ENCODE data around the gene TIAL1. TPM values are rescaled to one million over a fixed set of nuclear protein-coding genes. Genes with fewer than 3 reads are reported as not detected.

Gene TIAL1
- total RNA-seq, 2 donors from 2014 or later, result 34.9 to 36.1 TPM

DNA sequence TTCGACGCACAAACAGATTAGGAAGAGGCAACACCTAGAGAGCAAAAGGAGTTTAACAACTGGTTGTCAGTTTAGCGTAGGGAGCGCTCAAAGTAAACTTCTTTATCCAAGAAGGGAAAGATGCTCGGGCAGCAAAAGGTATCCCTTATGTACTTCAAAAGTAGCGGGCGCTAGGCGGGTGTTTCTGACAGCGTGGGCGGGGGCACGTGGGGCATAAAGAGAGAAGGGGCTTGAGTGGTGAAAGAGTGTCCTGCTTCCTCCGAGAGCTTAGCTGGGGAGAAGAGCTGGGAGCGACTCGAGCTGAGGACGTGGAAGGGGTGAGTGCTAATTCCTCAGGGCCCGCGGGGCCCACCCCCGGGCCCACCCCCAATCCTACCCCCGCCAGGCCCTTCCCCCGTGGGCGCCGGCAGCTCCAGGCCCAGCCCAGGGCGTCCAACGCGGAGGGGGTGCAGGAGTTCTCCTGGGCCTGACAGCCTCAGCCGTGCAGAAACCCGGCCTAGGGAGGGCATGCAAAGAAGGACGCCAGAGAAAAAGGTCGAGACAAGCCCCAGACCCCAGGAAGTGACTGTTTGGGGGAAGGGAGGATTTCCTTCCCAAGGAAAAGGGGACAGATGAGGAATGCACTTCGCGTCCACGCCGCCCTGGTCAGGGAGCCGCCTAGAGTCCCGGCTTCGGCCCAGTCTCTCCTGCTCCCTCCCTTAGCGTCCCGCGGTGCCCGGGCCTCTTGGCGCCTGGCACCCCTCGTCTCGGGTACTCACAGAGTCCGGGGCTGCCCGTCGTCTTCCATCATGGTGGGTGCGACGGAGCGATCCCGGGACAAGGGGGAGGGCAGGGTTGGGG, 868 bp downstream of the TIAL1 start:
- Histone ChIP-seq H3K4me3 (peak overlapping the region; percentile 81 to 88), H3K36me3 (replicated peaks in 1 of 2; ENCODE audit: insufficient read depth in 1 of 2, low read depth in 2 of 2) (no peaks in the 10 kb centered on the region), H3K9me3 (no peaks in the 10 kb centered on the region), H3K4me1 (peaks cover 45% of the 10 kb centered on the region), H3K27me3 (no peaks in the 10 kb centered on the region), H3K27ac (peak overlapping the region; percentile 83 to 98 (median 98))
- WGBS, 2 donors, result 1% methylated on average over 23 to 49 of the region's 50 CpGs
- no peak for TF ChIP-seq POLR2A (IDR thresholded peaks at IDR 0.05)
- TF ChIP-seq, protein P1, sequence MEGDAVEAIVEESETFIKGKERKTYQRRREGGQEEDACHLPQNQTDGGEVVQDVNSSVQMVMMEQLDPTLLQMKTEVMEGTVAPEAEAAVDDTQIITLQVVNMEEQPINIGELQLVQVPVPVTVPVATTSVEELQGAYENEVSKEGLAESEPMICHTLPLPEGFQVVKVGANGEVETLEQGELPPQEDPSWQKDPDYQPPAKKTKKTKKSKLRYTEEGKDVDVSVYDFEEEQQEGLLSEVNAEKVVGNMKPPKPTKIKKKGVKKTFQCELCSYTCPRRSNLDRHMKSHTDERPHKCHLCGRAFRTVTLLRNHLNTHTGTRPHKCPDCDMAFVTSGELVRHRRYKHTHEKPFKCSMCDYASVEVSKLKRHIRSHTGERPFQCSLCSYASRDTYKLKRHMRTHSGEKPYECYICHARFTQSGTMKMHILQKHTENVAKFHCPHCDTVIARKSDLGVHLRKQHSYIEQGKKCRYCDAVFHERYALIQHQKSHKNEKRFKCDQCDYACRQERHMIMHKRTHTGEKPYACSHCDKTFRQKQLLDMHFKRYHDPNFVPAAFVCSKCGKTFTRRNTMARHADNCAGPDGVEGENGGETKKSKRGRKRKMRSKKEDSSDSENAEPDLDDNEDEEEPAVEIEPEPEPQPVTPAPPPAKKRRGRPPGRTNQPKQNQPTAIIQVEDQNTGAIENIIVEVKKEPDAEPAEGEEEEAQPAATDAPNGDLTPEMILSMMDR (IDR thresholded peaks at IDR 0.05), result no peak
- intact Hi-C loops (cut with DNase I), result no loop called here
- DNase-seq, result peak; percentile 27 to 48 (median 30)
- peak; percentile 2 for ATAC-seq

DNA sequence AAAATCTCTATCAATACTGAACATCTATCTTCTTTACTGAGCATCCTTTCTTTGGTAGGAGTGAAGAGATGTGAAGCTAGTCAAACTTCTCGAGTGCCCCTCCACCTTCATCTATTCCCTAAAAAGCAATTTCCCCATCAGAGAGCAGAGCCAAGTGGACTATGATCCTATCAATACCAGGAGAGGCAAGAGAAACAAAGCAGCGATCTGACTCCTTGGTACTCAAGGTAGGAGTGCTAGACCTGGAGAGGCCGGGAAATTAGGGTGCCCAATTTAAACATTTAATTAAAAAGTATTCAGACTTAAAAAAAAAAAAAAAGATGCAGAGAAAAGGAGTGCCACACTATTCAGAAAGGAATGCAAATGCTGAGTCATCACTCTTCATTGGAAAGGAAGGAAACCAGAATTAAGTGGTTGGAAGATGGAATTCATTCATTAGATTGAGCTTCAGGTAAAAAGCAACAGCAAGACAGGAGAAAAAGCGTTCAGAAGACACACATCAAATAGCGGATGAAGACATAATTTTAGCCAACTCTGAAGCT, 1.6 kb downstream of the TIAL1 start:
- ATAC-seq (no peak), DNase-seq (no peak)
- Histone ChIP-seq H3K4me3 (peak overlapping the region; percentile 81 to 88), H3K36me3 (replicated peaks in 1 of 2; ENCODE audit: insufficient read depth in 1 of 2, low read depth in 2 of 2) (no peaks in the 10 kb centered on the region), H3K4me1 (peaks cover 45% of the 10 kb centered on the region), H3K27me3 (no peaks in the 10 kb centered on the region), H3K27ac (peak overlapping the region in 3 of 4 donors; percentile 98), H3K9me3 (no peaks in the 10 kb centered on the region)
- TF ChIP-seq, protein P1 (IDR thresholded peaks at IDR 0.05), result no peak
- no peak for TF ChIP-seq POLR2A (IDR thresholded peaks at IDR 0.05)
- intact Hi-C loops (cut with DNase I), result no loop called here
- 14 to 17% methylated on average over 5 of the region's 5 CpGs for WGBS, 2 donors

DNA sequence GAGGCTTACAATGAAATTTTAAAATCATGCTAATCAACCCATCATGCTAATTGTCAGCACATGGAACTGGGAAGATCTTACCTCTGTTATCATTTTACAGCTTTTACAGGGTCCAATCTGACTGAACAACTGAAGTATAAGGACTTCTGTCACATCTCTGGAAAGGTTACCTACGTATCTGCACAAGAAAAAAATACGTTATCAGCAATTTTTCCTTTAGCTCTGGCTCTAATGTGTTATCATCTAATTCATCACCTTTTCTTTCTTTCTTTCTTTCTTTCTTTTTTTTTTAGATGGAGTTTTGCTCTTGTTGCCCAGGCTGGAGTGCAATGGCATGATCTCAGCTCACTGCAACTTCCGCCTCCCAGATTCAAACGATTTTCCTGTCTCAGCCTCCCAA, 8.7 kb downstream of the TIAL1 start:
- H3K27ac ChIP-seq, result no peak overlapping the region
- no peak overlapping the region for H3K4me3 ChIP-seq
- TF ChIP-seq, protein P1 (IDR thresholded peaks at IDR 0.05), result no peak
- TF ChIP-seq POLR2A (IDR thresholded peaks at IDR 0.05), result no peak
- DNase-seq (no peak), ATAC-seq (no peak)
- H3K36me3 ChIP-seq (replicated peaks in 1 of 2; ENCODE audit: insufficient read depth in 1 of 2, low read depth in 2 of 2), result no peaks in the 10 kb centered on the region
- no peaks in the 10 kb centered on the region for H3K27me3 ChIP-seq
- H3K4me1 ChIP-seq, result peaks cover 13% of the 10 kb centered on the region
- intact Hi-C loops (cut with DNase I), result no loop called here
- WGBS, 2 donors, result 88 to 93% methylated on average over 4 of the region's 4 CpGs
- H3K9me3 ChIP-seq, result no peaks in the 10 kb centered on the region

DNA sequence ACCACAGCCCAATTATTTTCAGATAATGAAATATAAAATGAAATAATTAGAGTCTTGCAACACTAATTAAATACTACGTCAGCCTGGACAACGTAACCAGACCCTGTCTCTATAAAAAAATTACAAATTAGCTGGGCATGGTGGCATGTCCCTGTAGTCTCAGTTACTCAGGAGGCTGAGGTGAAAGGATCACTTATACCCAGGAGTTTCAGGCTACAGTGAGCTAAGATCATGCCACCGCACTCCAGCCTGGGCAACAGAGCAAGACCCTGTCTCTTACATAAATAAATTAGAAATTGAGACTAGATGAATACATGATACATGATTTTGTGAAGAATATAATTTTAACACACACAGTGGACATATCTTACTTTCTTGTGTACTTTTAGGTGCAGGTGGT, 18.4 kb downstream of the TIAL1 start:
- H3K27ac ChIP-seq, result no peak overlapping the region
- no peaks in the 10 kb centered on the region for H3K9me3 ChIP-seq
- peaks cover 9 to 32% of the 10 kb centered on the region in 2 donors for H3K36me3 ChIP-seq (replicated peaks in 1 of 2; ENCODE audit: insufficient read depth in 1 of 2, low read depth in 2 of 2)
- ATAC-seq (no peak), DNase-seq (no peak)
- WGBS, 2 donors, result 90 to 98% methylated on average over 3 of the region's 3 CpGs
- H3K27me3 ChIP-seq, result no peaks in the 10 kb centered on the region
- intact Hi-C loops (cut with DNase I), result no loop called here
- no peaks in the 10 kb centered on the region for H3K4me1 ChIP-seq
- TF ChIP-seq POLR2A (IDR thresholded peaks at IDR 0.05), result no peak
- TF ChIP-seq, protein P1 (IDR thresholded peaks at IDR 0.05), result no peak
- no peak overlapping the region for H3K4me3 ChIP-seq

Data from body of pancreas (tissue), 4 donors.